Caco-2 (cell line): ENCODE data around the gene OR51G1. TPM values are rescaled to one million over a fixed set of nuclear protein-coding genes. Genes with fewer than 3 reads are reported as not detected.

ENCODE experiments used
- BruUV-seq: library from RNA; stranded (reverse); fragments of 400-500 nt; replicated peaks from 2 replicates; lab custom pipeline; 2021; lab: Mats Ljungman, UMichigan
- CTCF ChIA-PET: fragments of 300-600 bp; sonication (Branson Sonifier 250); formaldehyde crosslinking; loops from one replicate; lab custom pipeline; 2022; ENCODE audit warnings: antibody characterized with exemption; lab: Charles Lee
- POLR2A ChIA-PET: fragments of 300-600 bp; sonication (Branson Sonifier 250); formaldehyde crosslinking; loops from one replicate; lab custom pipeline; 2022; ENCODE audit warnings: antibody characterized with exemption; lab: Charles Lee
- DNase-seq, 2 experiments: peaks; one replicate each; pipeline versions ENCODE4 v3.0.0 to v3.0.0-alpha.2; 2020 to 2022
- H3K27me3 ChIP-seq: replicated peaks from 2 replicates; pipeline ENCODE4 v1.6.0; 2011; ENCODE audit warnings: low read length; ENCODE audit not compliant: control insufficient read depth, insufficient read depth
- H3K36me3 ChIP-seq: 2 replicates; pipeline ENCODE4 v1.5.1; 2011; ENCODE audit warnings: low read length; ENCODE audit not compliant: control insufficient read depth, insufficient read depth
- H3K4me1 ChIP-seq: fragments of 250-450 bp; sonication (Bioruptor Pico); 2 replicates; pipeline ENCODE4 v1.5.1; 2020; ENCODE audit warnings: mild to moderate bottlenecking
- H3K4me3 ChIP-seq: 2 replicates; pipeline ENCODE4 v1.5.1; 2011; ENCODE audit warnings: low read depth, mild to moderate bottlenecking, control low read depth, low read length
- H3K9me3 ChIP-seq: fragments of 250-450 bp; sonication (Bioruptor Pico); 2 replicates; pipeline ENCODE4 v1.5.1; 2020; ENCODE audit warnings: mild to moderate bottlenecking, moderate library complexity
- H3K27ac Mint-ChIP-seq: one replicate; pipeline ENCODE4 v1.8.0; 2022; ENCODE audit warnings: mixed read lengths; ENCODE audit not compliant: unreplicated experiment
- H3K27me3 Mint-ChIP-seq: one replicate; pipeline ENCODE4 v1.8.0; 2022; ENCODE audit warnings: mixed read lengths; ENCODE audit not compliant: insufficient read depth, unreplicated experiment
- H3K36me3 Mint-ChIP-seq: one replicate; pipeline ENCODE4 v1.8.0; 2022; ENCODE audit warnings: mild to moderate bottlenecking, mixed read lengths; ENCODE audit not compliant: insufficient read depth, unreplicated experiment
- H3K4me1 Mint-ChIP-seq: one replicate; pipeline ENCODE4 v1.8.0; 2022; ENCODE audit warnings: low read depth, mixed read lengths; ENCODE audit not compliant: unreplicated experiment
- H3K4me3 Mint-ChIP-seq: one replicate; pipeline ENCODE4 v1.8.0; 2022; ENCODE audit warnings: mild to moderate bottlenecking, moderate library complexity, mixed read lengths; ENCODE audit not compliant: unreplicated experiment
- H3K9me3 Mint-ChIP-seq: one replicate; pipeline ENCODE4 v1.8.0; 2022; ENCODE audit warnings: mixed read lengths; ENCODE audit not compliant: unreplicated experiment
- CTCF ChIP-seq, 2 experiments: fragments of 200-600 bp in 1 of 2; IDR thresholded peaks; 1 replicate in 1 of 2; 2 replicates in 1 of 2; pipeline versions ENCODE4 v1.5.1 to v1.8.0; 2011 to 2022; ENCODE audit warnings: antibody characterized with exemption in 1 of 2, control low read depth in 1 of 2, inconsistent platforms in 1 of 2, low read depth in 1 of 2, low read length in 1 of 2, mild to moderate bottlenecking in 1 of 2, moderate library complexity in 1 of 2; ENCODE audit not compliant: insufficient read depth in 1 of 2, severe bottlenecking in 1 of 2, unreplicated experiment in 1 of 2
- intact Hi-C: fragments of 100-400 bp; cut with micrococcal nuclease; formaldehyde crosslinking; loops from one replicate; pipeline ENCODE4 v1.10.0; 2022; ENCODE audit not compliant: unreplicated experiment
- total RNA-seq: library from RNA; stranded (reverse); gene quantifications from 2 replicates; pipeline ENCODE4 v1.2.3, GENCODE V29; 2022

The OR51G1 gene
- total RNA-seq, 1 experiment from 2014 or later: not detected

GRCh38 chr11:4932751-4933150 lies 8.6 kb upstream of the OR51G1 start:
- Histone ChIP-seq H3K4me3 (no peak overlapping the region), H3K36me3 (no peaks in the 10 kb centered on the region), H3K9me3 (no peaks in the 10 kb centered on the region), H3K4me1 (no peaks in the 10 kb centered on the region), H3K27me3 (no peaks in the 10 kb centered on the region)
- H3K4me3 Mint-ChIP-seq: no peak overlapping the region
- no peak for DNase-seq
- no peak overlapping the region for H3K27ac Mint-ChIP-seq
- H3K27me3 Mint-ChIP-seq: peaks cover 5% of the 10 kb centered on the region
- POLR2A ChIA-PET: no interaction called here
- intact Hi-C loops: no loop called here
- BruUV-seq: no TSS peak
- no peaks in the 10 kb centered on the region for H3K4me1 Mint-ChIP-seq
- CTCF ChIA-PET: no interaction called here
- H3K36me3 Mint-ChIP-seq: no peaks in the 10 kb centered on the region
- no peaks in the 10 kb centered on the region for H3K9me3 Mint-ChIP-seq
- no peak for TF ChIP-seq CTCF (IDR thresholded peaks at IDR 0.05; ENCODE audit: insufficient read depth in 1 of 2, low read depth in 1 of 2, low read length in 1 of 2, severe bottlenecking in 1 of 2, unreplicated experiment in 1 of 2)

GRCh38 chr11:4926608-4927007 lies 2.5 kb upstream of the OR51G1 start:
- no peak overlapping the region for H3K27ac Mint-ChIP-seq
- no peaks in the 10 kb centered on the region for H3K36me3 Mint-ChIP-seq
- BruUV-seq: no TSS peak
- DNase-seq: no peak
- H3K27me3 Mint-ChIP-seq: peaks cover 23% of the 10 kb centered on the region
- intact Hi-C loops: loop anchor here (5.0 kb wide), 1 partner anchor 36 kb away; no protein-coding TSS in a partner anchor
- no peaks in the 10 kb centered on the region for H3K36me3 ChIP-seq
- no peak overlapping the region for H3K4me3 Mint-ChIP-seq
- H3K9me3 Mint-ChIP-seq: no peaks in the 10 kb centered on the region
- CTCF ChIA-PET: no interaction called here
- no peak for TF ChIP-seq CTCF (IDR thresholded peaks at IDR 0.05; ENCODE audit: insufficient read depth in 1 of 2, low read depth in 1 of 2, low read length in 1 of 2, severe bottlenecking in 1 of 2, unreplicated experiment in 1 of 2)
- no peaks in the 10 kb centered on the region for H3K4me1 Mint-ChIP-seq
- no peaks in the 10 kb centered on the region for H3K9me3 ChIP-seq
- no peaks in the 10 kb centered on the region for H3K27me3 ChIP-seq
- H3K4me3 ChIP-seq: no peak overlapping the region
- no peaks in the 10 kb centered on the region for H3K4me1 ChIP-seq
- POLR2A ChIA-PET: no interaction called here

- Histone ChIP-seq H3K4me1 (no peaks in the 10 kb centered on the region), H3K27me3 (no peaks in the 10 kb centered on the region), H3K36me3 (no peaks in the 10 kb centered on the region), H3K9me3 (no peaks in the 10 kb centered on the region), H3K4me3 (no peak overlapping the region)
- BruUV-seq: no TSS peak
- Mint-ChIP-seq H3K36me3 (no peaks in the 10 kb centered on the region), H3K27me3 (peaks cover 18% of the 10 kb centered on the region), H3K27ac (no peak overlapping the region), H3K4me1 (no peaks in the 10 kb centered on the region), H3K9me3 (no peaks in the 10 kb centered on the region), H3K4me3 (no peak overlapping the region)
- ChIA-PET POLR2A (no interaction called here), CTCF (no interaction called here)
- TF ChIP-seq CTCF (IDR thresholded peaks at IDR 0.05; ENCODE audit: insufficient read depth in 1 of 2, low read depth in 1 of 2, low read length in 1 of 2, severe bottlenecking in 1 of 2, unreplicated experiment in 1 of 2): no peak
- no peak for DNase-seq
- intact Hi-C loops: no loop called here
Observed at GRCh38 chr11:4922304-4922703, 1.8 kb downstream of the OR51G1 start.
